ENCODE data around the gene KCNT2. TPM values are rescaled to one million over a fixed set of nuclear protein-coding genes. Genes with fewer than 3 reads are reported as not detected.

KCNT2 gene
- total RNA-seq, 1 experiment from 2014 or later = not detected

DNA sequence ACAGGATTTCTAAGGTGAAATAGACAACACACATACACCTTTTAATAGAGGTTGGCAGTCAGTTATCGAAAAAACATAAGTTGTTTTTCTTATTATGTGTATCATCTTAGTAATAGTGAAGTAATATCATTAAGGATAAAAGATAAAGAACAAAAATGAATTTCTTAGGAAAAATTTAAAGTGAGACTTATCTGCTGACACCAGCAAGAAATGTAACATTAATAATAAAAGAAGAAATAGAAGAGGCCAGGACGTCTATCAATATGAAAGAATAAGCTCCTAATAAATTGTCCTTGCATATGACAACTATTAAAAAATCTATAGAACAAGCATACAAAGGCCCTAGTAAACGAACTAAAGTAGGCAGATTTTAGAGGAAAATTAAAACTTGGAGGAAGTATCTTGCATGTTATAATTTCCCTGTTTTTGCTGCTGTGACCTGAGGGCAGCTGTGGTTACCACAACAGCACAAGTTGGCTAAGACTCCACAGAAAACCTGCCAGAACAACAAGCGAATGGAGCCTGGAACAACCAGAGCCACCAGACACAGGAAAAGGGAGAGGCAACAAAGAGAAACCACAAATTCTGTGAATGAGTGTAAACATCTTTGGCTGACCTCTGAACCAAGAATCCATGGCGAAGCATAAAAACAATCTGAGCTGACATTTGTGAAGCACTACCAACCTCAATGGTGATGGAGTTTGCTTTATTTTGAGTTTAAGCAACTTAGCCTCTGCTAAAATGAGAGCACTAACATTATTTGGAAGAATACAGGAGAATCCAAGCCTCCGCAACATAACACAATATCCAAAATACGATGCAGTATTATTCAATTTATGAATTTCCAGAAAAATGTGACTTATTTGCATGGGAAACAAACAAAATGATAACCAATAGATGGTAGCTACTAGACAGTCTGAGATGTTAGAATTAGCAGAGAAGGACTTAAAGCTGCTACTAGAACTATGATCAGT lies 207.5 kb downstream of the KCNT2 start (continued):
- TF ChIP-seq, protein P1, sequence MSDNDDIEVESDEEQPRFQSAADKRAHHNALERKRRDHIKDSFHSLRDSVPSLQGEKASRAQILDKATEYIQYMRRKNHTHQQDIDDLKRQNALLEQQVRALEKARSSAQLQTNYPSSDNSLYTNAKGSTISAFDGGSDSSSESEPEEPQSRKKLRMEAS (IDR thresholded peaks at IDR 0.05) = no peak
- no peak for TF ChIP-seq ZFX (IDR thresholded peaks at IDR 0.05)

DNA sequence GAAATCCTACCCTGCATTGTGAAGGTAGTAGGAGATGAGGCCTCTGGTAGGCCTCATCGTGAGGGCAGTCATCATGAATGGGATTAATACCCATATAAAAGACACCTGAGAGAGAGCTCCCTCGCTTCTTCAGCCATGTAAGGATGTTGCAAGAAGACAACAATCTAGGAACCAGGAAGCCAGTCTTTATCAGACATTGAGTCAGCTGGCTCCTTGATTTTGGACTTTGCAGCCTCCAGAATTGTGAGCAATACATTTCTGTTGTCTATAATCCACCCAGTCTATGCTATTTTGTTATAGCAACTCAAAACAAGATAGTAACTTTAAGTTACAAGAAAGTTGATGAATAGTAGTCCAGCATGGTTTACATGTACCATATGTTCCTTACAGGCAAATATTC lies 208.5 kb downstream of the KCNT2 start:
- Histone ChIP-seq H3K36me3 (ENCODE audit: control insufficient read depth in 1 of 2, insufficient read depth in 2 of 2, low read length in 2 of 2) (no peaks in the 10 kb centered on the region), H2AFZ (ENCODE audit: low read depth, low read length, poor library complexity, severe bottlenecking) (no peak overlapping the region), H3K27ac (ENCODE audit: low read depth, low read length) (no peak overlapping the region), H4K20me1 (ENCODE audit: insufficient read depth) (no peaks in the 10 kb centered on the region), H3K27me3 (ENCODE audit: insufficient read depth, low read length) (no peaks in the 10 kb centered on the region), H3K4me1 (ENCODE audit: control insufficient read depth in 1 of 2, insufficient read depth in 2 of 2, low read length in 2 of 2) (no peaks in the 10 kb centered on the region), H3K4me3 (replicated peaks in 1 of 2; ENCODE audit: low read depth in 1 of 2, low read length in 2 of 2) (no peak overlapping the region), H3K79me2 (ENCODE audit: insufficient read depth, low read length) (no peaks in the 10 kb centered on the region), H3K4me2 (ENCODE audit: low read length) (no peak overlapping the region), H3K9me3 (ENCODE audit: control insufficient read depth in 1 of 2, insufficient read depth in 1 of 2, low read depth in 1 of 2, low read length in 2 of 2) (no peaks in the 10 kb centered on the region), H3K9me2 (ENCODE audit: insufficient read depth) (no peaks in the 10 kb centered on the region), H3K9ac (ENCODE audit: low read length) (no peak overlapping the region)
- TF ChIP-seq POLR2AphosphoS5 (IDR thresholded peaks at IDR 0.05; ENCODE audit: low read depth, low read length) = no peak
- no peak for TF ChIP-seq SP1 (IDR thresholded peaks at IDR 0.05; ENCODE audit: low read depth)
- no peak for TF ChIP-seq FOSL1 (IDR thresholded peaks at IDR 0.05; ENCODE audit: low read depth)
- no peak for TF ChIP-seq SIN3A (IDR thresholded peaks at IDR 0.05; ENCODE audit: low read depth)
- no peak for TF ChIP-seq ZNF274 (IDR thresholded peaks at IDR 0.05; ENCODE audit: low read depth, low read length)
- TF ChIP-seq EZH2 (IDR thresholded peaks at IDR 0.05) = no peak
- TF ChIP-seq, protein P2, sequence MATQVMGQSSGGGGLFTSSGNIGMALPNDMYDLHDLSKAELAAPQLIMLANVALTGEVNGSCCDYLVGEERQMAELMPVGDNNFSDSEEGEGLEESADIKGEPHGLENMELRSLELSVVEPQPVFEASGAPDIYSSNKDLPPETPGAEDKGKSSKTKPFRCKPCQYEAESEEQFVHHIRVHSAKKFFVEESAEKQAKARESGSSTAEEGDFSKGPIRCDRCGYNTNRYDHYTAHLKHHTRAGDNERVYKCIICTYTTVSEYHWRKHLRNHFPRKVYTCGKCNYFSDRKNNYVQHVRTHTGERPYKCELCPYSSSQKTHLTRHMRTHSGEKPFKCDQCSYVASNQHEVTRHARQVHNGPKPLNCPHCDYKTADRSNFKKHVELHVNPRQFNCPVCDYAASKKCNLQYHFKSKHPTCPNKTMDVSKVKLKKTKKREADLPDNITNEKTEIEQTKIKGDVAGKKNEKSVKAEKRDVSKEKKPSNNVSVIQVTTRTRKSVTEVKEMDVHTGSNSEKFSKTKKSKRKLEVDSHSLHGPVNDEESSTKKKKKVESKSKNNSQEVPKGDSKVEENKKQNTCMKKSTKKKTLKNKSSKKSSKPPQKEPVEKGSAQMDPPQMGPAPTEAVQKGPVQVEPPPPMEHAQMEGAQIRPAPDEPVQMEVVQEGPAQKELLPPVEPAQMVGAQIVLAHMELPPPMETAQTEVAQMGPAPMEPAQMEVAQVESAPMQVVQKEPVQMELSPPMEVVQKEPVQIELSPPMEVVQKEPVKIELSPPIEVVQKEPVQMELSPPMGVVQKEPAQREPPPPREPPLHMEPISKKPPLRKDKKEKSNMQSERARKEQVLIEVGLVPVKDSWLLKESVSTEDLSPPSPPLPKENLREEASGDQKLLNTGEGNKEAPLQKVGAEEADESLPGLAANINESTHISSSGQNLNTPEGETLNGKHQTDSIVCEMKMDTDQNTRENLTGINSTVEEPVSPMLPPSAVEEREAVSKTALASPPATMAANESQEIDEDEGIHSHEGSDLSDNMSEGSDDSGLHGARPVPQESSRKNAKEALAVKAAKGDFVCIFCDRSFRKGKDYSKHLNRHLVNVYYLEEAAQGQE (IDR thresholded peaks at IDR 0.05; ENCODE audit: low read depth) = no peak
- TF ChIP-seq EZH2phosphoT487 (IDR thresholded peaks at IDR 0.05; ENCODE audit: borderline replicate concordance) = no peak
- TF ChIP-seq, protein P1 (IDR thresholded peaks at IDR 0.05) = no peak
- CTCF ChIA-PET = no interaction called here
- DNase-seq (ENCODE audit: low read depth, low spot score) (no peak), ATAC-seq (no peak)
- RAD21 ChIA-PET (ENCODE audit: low non-redundant PET in 1 of 2, low total read pairs in 2 of 2, uncharacterized antibody in 2 of 2, unreplicated experiment in 2 of 2) = no interaction called here
- no TSS peak for BruUV-seq (replicated peaks)
- intact Hi-C loops (cut with micrococcal nuclease) = no loop called here
- POLR2A ChIA-PET = no interaction called here

Data from HCT116 (cell line).